Jurkat, Clone E6-1 (cell line): Measurements from ENCODE around the gene APOBEC3C. TPM values are rescaled to one million over a fixed set of nuclear protein-coding genes. Genes with fewer than 3 reads are reported as not detected.
"Not testable (repeated sequence)": the region's sequence is repeated elsewhere in the genome, so short reads cannot be mapped to it uniquely, and the experiment has no call there.

Source experiments
- DNase-seq: peaks from one replicate; pipeline ENCODE4 v3.0.0-alpha.2; 2011; ENCODE audit warnings: low read depth, low spot score
- H3K4me3 ChIP-seq: 2 replicates; pipeline ENCODE4 v1.5.1; 2011; ENCODE audit warnings: mild to moderate bottlenecking, low read length, control low read depth, moderate library complexity
- polyA plus RNA-seq: library from polyadenylated mRNA; unstranded; fragments of >200 nt; gene quantifications from one replicate; pipeline ENCODE4 v1.2.1, GENCODE V29; 2012; ENCODE audit warnings: missing spikeins; ENCODE audit not compliant: insufficient read length, insufficient read depth

Gene APOBEC3C
- 11.0 TPM for polyA plus RNA-seq

- DNase-seq, result peak; percentile 42
- H3K4me3 ChIP-seq, result peak within 1 kb of the TSS; percentile 35
These were observed at the start of gene APOBEC3C for GRCh38 chr22:39013942-39014722. Gene APOBEC3C (plus strand): TSS chr22:39014257. CDS start chr22:39014363, 106 bp downstream.

DNA sequence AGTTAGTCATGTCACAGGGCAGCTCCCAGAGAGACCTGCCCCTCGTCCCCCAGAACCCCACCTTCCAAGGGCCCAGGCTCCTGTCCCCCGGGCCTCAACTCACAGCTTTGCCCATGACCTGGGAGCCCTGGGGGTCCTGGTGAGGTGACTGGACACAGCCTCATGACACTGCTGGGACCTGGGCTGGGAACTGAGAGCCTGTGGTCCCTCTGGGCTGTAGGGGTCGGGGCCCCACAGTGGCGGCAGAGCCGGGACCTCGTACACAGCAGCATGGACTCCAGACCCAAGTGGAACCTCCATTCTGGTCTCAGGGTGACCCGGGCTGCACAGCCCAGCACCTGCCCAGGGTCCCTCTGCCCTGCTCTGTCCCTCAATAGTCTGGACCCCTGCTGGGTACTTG, 49.8 kb upstream of the APOBEC3C start:
- DNase-seq, result no peak
- no peak overlapping the region for H3K4me3 ChIP-seq

DNA sequence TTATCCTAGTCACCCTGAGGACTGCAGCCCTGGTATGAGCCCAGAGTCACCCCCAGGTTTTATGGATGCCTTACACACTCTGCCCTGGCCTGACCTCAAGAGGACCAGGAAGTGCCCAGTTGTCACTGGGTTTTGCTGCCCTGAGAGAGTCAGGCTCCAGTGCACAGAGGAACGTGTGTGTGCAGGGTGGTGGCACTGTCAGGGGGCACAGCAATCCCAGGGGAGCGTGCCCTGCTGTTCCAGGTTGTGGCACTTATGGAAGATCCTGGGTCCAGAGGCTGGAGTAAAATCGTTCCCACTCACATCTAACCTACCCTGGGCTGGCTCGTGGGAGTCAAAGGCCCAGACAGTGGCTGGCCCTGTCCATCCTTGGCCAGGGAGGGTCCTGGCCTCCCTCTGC, 49.1 kb upstream of the APOBEC3C start:
- no peak overlapping the region for H3K4me3 ChIP-seq
- DNase-seq, result no peak

DNA sequence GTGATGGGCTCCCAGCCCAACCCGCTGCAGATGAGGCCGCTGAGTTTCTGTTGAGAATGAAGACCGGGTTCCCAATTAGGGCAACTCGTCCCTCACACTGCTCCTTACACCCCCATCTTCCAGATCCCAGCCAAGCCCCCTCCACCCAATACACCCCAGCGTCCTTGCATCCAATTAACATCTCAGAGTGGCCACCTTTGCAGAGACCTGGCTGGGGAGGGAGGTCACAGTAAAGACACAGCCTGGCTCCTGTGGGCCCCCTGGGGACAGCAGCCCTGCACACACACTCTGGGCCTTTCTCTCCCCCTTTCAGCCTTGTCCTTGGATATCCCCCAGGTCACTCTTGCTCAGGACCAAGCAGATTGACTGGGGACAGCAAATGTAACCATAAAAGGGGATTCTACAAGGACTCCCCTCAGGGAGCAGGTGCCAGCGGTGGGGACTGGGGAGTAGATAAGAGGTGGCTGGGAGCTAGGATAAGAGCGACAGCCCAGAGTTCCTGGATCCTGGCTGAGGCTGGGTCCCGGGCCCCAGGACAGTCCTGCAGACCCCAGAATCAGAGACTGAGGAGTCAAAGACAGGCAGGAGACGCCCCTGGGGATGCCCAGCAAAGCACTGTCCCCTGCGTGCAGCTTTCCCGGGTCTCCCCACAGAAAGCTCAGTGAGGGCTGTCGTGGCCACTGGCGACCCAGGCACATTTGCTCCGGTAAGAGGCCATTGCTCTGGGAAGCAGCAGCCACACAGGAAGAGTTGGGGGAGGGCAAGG, 48.3 kb upstream of the APOBEC3C start:
- H3K4me3 ChIP-seq, result no peak overlapping the region
- DNase-seq, result no peak

DNA sequence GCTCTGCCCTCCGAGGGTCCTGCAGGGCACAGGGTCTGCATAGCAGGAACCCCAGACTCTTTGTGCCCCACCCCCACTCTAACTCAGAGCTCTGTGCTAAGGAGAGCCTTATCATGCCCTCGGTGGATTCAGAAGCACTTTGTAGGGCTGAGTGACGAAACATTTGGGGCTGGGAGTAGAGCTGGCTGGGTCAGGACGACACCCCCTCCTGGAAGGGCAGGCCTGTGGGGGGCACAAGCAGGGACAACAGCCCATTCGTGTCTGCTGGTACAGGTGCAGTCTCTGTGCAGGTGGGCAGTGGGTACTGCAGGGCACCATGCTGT, 47.7 kb upstream of the APOBEC3C start:
- no peak for DNase-seq
- H3K4me3 ChIP-seq, result no peak overlapping the region

DNA sequence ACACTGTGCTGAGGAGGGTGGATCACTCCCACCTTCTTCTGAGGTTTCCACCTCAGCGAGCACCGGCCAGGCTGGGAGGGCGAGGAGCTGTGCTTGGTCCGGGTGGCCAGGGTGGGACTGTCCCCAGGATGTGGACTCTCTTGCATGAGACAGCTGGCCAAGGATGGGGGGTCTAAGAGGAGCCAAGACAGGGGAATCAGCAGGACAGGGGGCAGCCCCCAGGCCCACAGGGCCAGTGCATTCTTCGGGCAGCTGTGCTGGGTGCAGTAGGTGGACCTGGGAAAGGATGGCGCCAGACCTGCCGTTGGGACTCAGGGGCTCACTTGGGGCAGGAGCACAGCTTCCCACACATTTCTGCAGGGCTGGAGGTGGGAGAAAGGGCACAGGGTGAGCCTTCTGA, 47.1 kb upstream of the APOBEC3C start:
- H3K4me3 ChIP-seq, result no peak overlapping the region

GRCh38 chr22:38967451-38968450, 46.3 kb upstream of the APOBEC3C start:
- no peak for DNase-seq
- H3K4me3 ChIP-seq, result no peak overlapping the region

More for the DNA sequence above, 47.1 kb upstream of the APOBEC3C start:
- DNase-seq, result no peak

DNA sequence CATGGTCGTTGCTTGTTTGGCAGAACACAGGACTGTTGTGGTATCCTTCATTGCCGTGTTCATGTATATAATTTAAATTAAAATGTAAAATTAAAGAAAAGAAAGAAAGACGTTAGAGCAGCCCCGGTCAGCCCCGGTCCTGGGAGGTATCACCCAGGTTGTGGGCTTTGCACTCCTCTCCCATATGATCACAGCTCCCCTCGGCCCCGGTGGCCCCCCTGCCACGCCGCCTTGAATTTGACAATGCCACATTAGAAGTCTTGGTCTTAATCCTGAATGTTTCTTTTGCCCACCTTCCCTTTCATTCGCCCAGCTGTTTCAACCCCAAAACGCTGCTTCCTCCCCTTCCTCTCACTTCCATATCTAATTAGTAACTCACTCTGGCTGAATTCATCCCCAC, 45.3 kb upstream of the APOBEC3C start:
- no peak overlapping the region for H3K4me3 ChIP-seq
- DNase-seq, result no peak

DNA sequence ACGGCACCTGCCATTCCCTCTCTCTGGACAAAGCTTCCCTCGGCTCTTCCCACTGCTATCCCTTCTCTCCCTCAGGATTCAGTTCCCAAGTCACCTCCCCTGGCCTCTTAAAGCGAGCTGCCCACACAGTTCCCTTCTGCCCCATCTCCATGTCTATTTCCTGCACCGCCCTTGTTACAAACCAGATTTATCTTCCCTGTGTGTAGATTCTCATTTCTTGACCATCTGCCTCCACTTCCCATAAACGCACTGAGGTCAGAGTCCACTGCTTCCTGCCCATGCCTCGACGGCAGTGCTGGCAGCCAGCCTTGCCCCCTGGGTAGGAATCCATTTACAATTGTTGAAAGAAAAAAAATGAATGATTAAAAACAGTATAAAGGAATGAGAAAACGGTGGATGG, 43.5 kb upstream of the APOBEC3C start:
- no peak overlapping the region for H3K4me3 ChIP-seq
- no peak for DNase-seq

- no peak overlapping the region for H3K4me3 ChIP-seq
- no peak for DNase-seq
These were observed 42.9 kb upstream of the APOBEC3C start for GRCh38 chr22:38971202-38971601.

DNA sequence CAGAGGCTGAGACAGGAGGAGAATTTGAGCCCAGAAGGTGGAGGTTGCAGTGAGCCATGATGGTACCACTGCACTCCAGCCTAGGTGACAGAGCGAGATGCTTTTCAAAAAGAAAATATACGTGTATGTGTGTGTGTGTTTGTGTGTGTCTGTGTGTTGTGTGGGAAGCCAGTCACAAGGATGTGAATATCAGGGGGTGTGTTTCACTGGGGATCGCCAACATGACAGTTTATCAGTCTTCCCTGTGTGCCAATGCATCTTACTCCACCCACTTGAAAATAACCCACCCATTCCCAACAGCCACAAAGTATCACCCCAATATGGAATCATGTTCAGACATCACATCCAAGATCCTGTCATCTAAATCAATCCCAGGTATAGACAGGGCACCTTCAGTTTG, 42.3 kb upstream of the APOBEC3C start:
- H3K4me3 ChIP-seq, result no peak overlapping the region
- DNase-seq, result no peak

- no peak for DNase-seq
- no peak overlapping the region for H3K4me3 ChIP-seq
These were observed 41.5 kb upstream of the APOBEC3C start for GRCh38 chr22:38972558-38972957.

DNA sequence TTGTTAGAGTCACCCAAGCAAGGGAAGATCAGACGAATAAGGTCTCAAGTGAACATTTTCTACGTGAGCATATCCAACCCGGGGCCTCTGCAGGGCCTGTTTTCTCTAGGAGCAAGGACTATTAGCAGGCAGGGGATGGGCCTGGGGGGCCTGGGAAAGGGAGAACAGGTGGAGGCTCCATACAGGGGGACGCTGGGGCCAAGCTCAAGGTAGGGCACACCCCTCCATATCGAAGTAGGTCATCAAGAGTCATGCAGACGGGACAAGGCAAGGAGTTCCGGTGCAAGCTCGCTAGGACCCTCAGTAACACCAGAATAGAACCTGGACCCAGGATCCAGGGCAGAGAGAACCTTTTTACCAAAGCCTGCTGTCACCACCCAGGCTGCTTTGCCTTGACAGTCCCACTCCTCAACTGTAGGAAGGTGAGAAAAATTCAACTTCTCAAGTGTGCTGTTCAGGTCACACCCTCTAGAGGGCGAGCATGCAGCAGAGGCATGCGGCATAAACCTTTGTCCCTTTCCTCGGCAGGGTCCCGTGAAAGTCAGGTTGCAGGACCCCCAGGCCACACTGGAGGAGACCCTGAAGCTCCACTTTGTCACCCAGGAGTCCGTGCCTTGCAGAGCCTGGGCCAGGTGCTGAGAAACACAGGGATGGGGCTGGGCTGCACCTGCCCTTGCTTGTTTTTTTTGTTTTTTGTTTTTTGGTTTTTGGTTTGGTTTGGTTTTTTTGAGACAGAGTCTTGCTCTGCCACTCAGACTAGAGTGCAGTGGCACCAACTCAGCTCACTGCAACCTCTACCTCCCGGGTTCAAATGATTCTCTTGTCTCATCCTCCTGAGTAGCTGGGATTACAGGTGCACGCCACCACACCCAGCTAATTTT, 40.5 kb upstream of the APOBEC3C start:
- no peak overlapping the region for H3K4me3 ChIP-seq
- DNase-seq, result peak; percentile 39

GRCh38 chr22:38974170-38974825, 39.8 kb upstream of the APOBEC3C start:
- no peak for DNase-seq
- H3K4me3 ChIP-seq, result no peak overlapping the region

DNA sequence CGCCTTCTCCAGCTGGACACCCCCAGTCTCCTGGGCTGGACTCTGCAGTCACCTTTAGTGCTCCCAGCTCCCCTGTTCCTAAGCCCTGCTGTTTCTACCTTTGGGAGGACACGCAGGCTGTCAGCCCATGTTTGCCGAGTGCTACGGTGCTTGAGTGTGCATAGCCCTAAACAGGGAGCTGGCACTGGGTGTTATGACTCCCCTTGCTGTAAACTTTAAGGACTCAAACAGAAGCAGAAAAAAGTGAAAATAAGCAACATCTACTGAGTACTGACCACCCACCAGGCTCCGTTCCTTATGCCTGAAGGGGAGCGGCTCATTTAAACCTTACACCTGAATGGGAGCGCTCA, 39.3 kb upstream of the APOBEC3C start:
- no peak for DNase-seq
- no peak overlapping the region for H3K4me3 ChIP-seq

DNA sequence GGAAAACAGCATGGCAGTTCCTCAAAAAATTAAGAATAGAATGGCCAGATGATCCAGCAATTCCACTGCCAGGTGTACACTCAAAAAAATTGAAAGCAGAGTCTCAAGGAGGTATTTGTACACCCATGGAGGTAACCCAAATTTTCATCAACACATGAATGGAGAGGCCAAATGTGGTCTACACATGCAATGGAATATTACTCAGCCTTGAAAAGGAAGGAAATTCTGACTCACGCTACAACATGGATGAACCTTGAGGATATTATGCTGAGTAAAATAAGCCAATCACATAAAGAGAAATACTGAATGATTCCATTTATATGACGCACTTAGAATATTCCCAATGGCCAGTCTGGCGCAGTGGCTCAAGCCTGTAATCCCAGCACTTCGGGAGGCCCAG, 36.8 kb upstream of the APOBEC3C start:
- not testable (repeated sequence) for DNase-seq, H3K4me3 ChIP-seq

DNA sequence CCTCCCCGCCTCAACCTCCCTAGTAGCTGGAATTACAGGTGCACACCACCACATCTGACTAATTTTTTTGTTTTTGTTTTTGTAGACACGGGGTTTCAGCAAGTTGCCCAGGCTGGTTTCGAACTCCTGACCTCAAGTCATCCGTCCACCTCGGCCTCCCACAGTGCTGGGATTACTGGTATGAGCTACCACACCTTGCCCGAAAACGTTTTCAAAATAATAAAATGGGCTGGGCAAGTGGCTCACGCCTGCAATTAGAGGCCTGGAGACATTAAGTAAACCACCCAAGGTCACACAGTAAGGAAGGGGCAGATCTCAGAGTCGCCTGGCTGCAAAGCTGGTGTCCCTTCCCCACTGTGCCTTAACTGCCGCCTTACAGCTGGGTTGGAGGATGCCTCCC, 33.5 kb upstream of the APOBEC3C start:
- not testable (repeated sequence) for DNase-seq

More for the DNA sequence above, 33.5 kb upstream of the APOBEC3C start:
- H3K4me3 ChIP-seq, result not testable (repeated sequence)
